Neural cell (in vitro differentiated cells): ENCODE results near the gene PIK3R6. TPM values are rescaled to one million over a fixed set of nuclear protein-coding genes. Genes with fewer than 3 reads are reported as not detected.

Source experiments
- H2AFZ ChIP-seq: fragments of 200-600, 300-800 bp; sonication (generic), shearing (Covaris generic); 2 replicates; pipeline ENCODE4 v1.6.0; 2014; ENCODE audit warnings: low read depth, mild to moderate bottlenecking, antibody characterized with exemption, low read length, moderate library complexity
- H3F3A ChIP-seq: fragments of 200-600 bp; shearing (Covaris generic); 2 replicates; pipeline ENCODE4 v1.6.1; 2016; ENCODE audit warnings: mild to moderate bottlenecking, moderate library complexity, mixed read lengths, antibody characterized with exemption, low read length; ENCODE audit not compliant: insufficient read depth, poor library complexity, severe bottlenecking
- H3K27ac ChIP-seq: fragments of 200-600, 300-800 bp; sonication (generic), shearing (Covaris generic); 2 replicates; pipeline ENCODE4 v1.5.1; 2014; ENCODE audit warnings: mild to moderate bottlenecking, low read length, moderate library complexity
- H3K27me3 ChIP-seq: fragments of 300-800, 200-600 bp; sonication (generic), shearing (Covaris generic); 2 replicates; pipeline ENCODE4 v1.6.0; 2014; ENCODE audit warnings: mild to moderate bottlenecking, low read depth, low read length, moderate library complexity; ENCODE audit not compliant: insufficient read depth
- H3K36me3 ChIP-seq: fragments of 300-800, 200-600 bp; sonication (generic), shearing (Covaris generic); 2 replicates; pipeline ENCODE4 v1.5.1; 2014; ENCODE audit warnings: mild to moderate bottlenecking, antibody characterized with exemption, low read length, moderate library complexity; ENCODE audit not compliant: insufficient read depth
- H3K4me2 ChIP-seq: fragments of 300-800, 200-600 bp; sonication (generic), shearing (Covaris generic); 2 replicates; pipeline ENCODE4 v1.6.0; 2014; ENCODE audit warnings: mild to moderate bottlenecking, low read length
- H3K4me3 ChIP-seq: fragments of 300-800, 200-600 bp; sonication (generic), shearing (Covaris generic); 2 replicates; pipeline ENCODE4 v1.5.1; 2014; ENCODE audit warnings: mild to moderate bottlenecking, low read length, moderate library complexity
- H3K79me2 ChIP-seq: fragments of 200-600 bp; shearing (Covaris generic); replicated peaks from 2 replicates; pipeline ENCODE4 v1.6.0; 2014; ENCODE audit warnings: mild to moderate bottlenecking, low read length, moderate library complexity; ENCODE audit not compliant: insufficient read depth
- H3K9ac ChIP-seq: fragments of 300-800, 200-600 bp; sonication (generic), shearing (Covaris generic); 2 replicates; pipeline ENCODE4 v1.6.1; 2016; ENCODE audit warnings: mild to moderate bottlenecking, low read length, mixed read lengths
- H3K9me2 ChIP-seq: fragments of 200-600 bp; shearing (Covaris generic); 2 replicates; pipeline ENCODE4 v1.6.1; 2016; ENCODE audit warnings: mild to moderate bottlenecking, low read length, mixed read lengths; ENCODE audit not compliant: insufficient read depth
- H3K9me3 ChIP-seq: fragments of 200-600, 300-800 bp; sonication (generic), shearing (Covaris generic); 2 replicates; pipeline ENCODE4 v1.6.1; 2016; ENCODE audit warnings: mild to moderate bottlenecking, mixed run types, low read length, moderate library complexity, mixed read lengths
- H4K20me1 ChIP-seq: fragments of 200-600 bp; shearing (Covaris generic); 2 replicates; pipeline ENCODE4 v1.6.1; 2016; ENCODE audit warnings: mild to moderate bottlenecking, mixed run types; ENCODE audit not compliant: insufficient read depth
- EP300 ChIP-seq: fragments of 450-650 bp; conservative IDR thresholded peaks from 2 replicates; pipeline ENCODE4 v1.6.1; 2014; ENCODE audit warnings: antibody characterized with exemption, mild to moderate bottlenecking, moderate library complexity; ENCODE audit not compliant: poor library complexity, severe bottlenecking
- EZH2 ChIP-seq: fragments of 200-600, 300-800 bp; shearing (Covaris generic), sonication (generic); IDR thresholded peaks from 2 replicates; pipeline ENCODE4 v1.6.1; 2014; ENCODE audit warnings: antibody characterized with exemption, low read length, borderline replicate concordance, mild to moderate bottlenecking; ENCODE audit not compliant: insufficient read depth, poor library complexity, severe bottlenecking
- MXI1 ChIP-seq: fragments of 450-650 bp; conservative IDR thresholded peaks from 2 replicates; pipeline ENCODE4 v1.6.1; 2014; ENCODE audit warnings: antibody characterized with exemption, mild to moderate bottlenecking; ENCODE audit not compliant: poor library complexity, severe bottlenecking
- POLR2AphosphoS5 ChIP-seq: IDR thresholded peaks from 2 replicates; pipeline ENCODE4 v1.6.1; 2012
- RAD21 ChIP-seq: fragments of 450-650 bp; conservative IDR thresholded peaks from 2 replicates; pipeline ENCODE4 v1.6.1; 2014; ENCODE audit warnings: antibody characterized with exemption, mild to moderate bottlenecking, moderate library complexity
- SMC3 ChIP-seq: fragments of 450-650 bp; conservative IDR thresholded peaks from 2 replicates; pipeline ENCODE4 v1.6.1; 2014; ENCODE audit warnings: antibody characterized with exemption, mild to moderate bottlenecking, moderate library complexity; ENCODE audit not compliant: poor library complexity
- TAF1 ChIP-seq: IDR thresholded peaks from 2 replicates; pipeline ENCODE4 v1.6.1; 2012; ENCODE audit warnings: low read depth
- polyA plus RNA-seq: library from polyadenylated mRNA; depleted of rRNA; stranded (reverse); fragments of >200 nt; gene quantifications from 2 replicates; pipeline ENCODE4 v1.2.3, GENCODE V29; 2014
- TF ChIP-seq, protein P1 (sequence below): IDR thresholded peaks from 2 replicates; pipeline ENCODE4 v1.6.1; 2012; ENCODE audit warnings: borderline replicate concordance
- TF ChIP-seq, protein P2 (sequence below): fragments of 450-650 bp; IDR thresholded peaks from 2 replicates; pipeline ENCODE4 v1.5.1; 2014; ENCODE audit warnings: antibody characterized with exemption, mild to moderate bottlenecking, moderate library complexity; ENCODE audit not compliant: poor library complexity, severe bottlenecking

The PIK3R6 gene
- polyA plus RNA-seq, 1 donor from 2014 or later, result not detected

DNA sequence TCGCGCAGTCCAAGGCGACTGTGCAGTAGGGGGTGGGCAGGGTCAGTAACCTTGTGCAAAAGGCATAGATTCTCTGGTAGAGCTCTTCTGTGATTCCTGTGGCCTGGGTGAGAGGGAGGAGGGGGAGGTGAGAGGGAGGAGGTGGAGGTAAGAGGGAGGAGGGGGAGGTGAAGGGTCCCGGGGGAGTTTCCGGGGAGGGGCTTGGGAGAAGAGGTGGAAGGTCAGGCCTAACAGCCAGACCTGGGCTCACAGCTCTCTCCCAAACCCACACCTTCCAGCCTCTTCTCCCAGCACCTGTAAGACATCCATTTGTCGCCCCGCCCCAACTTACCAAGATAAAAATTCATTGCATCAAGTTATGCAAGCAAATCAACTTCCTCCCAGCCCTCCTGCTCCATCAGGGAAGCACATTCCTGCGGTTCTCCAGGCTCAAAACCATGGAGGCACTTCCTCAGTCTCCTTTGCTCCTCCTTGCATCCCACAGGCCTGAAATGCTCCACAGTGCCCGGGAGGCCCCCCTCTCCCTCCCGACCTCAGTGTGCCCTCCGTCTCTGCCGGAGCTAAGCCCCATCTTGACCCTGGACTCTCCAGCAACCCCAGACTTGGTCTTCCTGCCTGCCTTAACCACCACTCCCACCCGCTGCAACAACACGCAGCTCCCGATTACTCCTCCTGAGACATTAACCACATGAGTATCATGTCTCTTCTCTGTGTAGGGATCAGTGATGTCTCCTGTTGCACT lies 30.5 kb downstream of the PIK3R6 start:
- Histone ChIP-seq H3K79me2 (no peaks in the 10 kb centered on the region), H3K4me3 (no peak overlapping the region), H3F3A (no peaks in the 10 kb centered on the region), H2AFZ (no peak overlapping the region), H3K9me3 (no peaks in the 10 kb centered on the region), H3K36me3 (no peaks in the 10 kb centered on the region), H3K9me2 (no peaks in the 10 kb centered on the region), H3K27me3 (no peaks in the 10 kb centered on the region), H4K20me1 (no peaks in the 10 kb centered on the region), H3K4me2 (no peak overlapping the region), H3K9ac (no peak overlapping the region), H3K27ac (no peak overlapping the region)
- TF ChIP-seq EZH2 (no peak), RAD21 (no peak), TAF1 (no peak), SMC3 (no peak), POLR2AphosphoS5 (no peak), EP300 (no peak)
- TF ChIP-seq, protein P1, sequence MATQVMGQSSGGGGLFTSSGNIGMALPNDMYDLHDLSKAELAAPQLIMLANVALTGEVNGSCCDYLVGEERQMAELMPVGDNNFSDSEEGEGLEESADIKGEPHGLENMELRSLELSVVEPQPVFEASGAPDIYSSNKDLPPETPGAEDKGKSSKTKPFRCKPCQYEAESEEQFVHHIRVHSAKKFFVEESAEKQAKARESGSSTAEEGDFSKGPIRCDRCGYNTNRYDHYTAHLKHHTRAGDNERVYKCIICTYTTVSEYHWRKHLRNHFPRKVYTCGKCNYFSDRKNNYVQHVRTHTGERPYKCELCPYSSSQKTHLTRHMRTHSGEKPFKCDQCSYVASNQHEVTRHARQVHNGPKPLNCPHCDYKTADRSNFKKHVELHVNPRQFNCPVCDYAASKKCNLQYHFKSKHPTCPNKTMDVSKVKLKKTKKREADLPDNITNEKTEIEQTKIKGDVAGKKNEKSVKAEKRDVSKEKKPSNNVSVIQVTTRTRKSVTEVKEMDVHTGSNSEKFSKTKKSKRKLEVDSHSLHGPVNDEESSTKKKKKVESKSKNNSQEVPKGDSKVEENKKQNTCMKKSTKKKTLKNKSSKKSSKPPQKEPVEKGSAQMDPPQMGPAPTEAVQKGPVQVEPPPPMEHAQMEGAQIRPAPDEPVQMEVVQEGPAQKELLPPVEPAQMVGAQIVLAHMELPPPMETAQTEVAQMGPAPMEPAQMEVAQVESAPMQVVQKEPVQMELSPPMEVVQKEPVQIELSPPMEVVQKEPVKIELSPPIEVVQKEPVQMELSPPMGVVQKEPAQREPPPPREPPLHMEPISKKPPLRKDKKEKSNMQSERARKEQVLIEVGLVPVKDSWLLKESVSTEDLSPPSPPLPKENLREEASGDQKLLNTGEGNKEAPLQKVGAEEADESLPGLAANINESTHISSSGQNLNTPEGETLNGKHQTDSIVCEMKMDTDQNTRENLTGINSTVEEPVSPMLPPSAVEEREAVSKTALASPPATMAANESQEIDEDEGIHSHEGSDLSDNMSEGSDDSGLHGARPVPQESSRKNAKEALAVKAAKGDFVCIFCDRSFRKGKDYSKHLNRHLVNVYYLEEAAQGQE, result no peak
- TF ChIP-seq, protein P2, sequence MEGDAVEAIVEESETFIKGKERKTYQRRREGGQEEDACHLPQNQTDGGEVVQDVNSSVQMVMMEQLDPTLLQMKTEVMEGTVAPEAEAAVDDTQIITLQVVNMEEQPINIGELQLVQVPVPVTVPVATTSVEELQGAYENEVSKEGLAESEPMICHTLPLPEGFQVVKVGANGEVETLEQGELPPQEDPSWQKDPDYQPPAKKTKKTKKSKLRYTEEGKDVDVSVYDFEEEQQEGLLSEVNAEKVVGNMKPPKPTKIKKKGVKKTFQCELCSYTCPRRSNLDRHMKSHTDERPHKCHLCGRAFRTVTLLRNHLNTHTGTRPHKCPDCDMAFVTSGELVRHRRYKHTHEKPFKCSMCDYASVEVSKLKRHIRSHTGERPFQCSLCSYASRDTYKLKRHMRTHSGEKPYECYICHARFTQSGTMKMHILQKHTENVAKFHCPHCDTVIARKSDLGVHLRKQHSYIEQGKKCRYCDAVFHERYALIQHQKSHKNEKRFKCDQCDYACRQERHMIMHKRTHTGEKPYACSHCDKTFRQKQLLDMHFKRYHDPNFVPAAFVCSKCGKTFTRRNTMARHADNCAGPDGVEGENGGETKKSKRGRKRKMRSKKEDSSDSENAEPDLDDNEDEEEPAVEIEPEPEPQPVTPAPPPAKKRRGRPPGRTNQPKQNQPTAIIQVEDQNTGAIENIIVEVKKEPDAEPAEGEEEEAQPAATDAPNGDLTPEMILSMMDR, result no peak

DNA sequence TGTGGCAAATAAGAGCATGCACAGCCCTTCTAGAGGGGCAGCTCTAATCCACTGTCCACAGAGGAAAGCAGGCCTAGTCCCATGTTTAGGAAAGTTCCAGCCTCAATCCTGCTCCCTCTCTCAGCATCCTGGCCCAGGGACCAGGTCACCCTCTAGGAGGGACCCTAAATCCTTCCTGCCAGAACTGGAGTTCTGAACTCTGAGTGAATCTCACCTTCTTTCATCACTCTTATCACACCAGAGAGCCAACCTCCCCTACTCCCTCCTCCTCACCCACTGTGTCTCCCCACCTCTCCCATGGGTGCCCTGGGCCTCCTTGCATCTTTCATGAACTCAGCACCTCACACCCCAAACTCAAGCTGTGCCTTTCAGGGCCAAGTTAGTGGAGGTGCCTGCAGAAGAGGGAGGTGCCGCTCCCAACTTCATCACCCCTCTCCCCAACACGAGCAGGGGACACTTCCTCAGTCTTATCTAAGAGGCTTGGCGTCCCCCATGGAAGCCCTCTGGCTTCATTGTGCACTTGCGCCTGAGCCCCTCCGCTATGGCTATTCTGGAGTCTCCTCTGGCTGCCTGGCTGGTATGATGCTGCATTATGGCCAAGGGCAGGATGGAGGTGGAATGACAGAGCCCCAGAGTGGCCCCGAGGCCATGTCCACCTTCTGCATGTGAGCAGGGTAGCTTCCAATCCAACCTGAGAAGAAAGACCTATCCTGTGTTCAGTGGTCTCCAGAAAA lies 31.7 kb downstream of the PIK3R6 start:
- Histone ChIP-seq H3K27me3 (no peaks in the 10 kb centered on the region), H3K4me3 (no peak overlapping the region), H3F3A (no peaks in the 10 kb centered on the region), H3K4me2 (no peak overlapping the region), H3K9ac (no peak overlapping the region), H3K36me3 (no peaks in the 10 kb centered on the region), H3K9me3 (no peaks in the 10 kb centered on the region), H3K9me2 (no peaks in the 10 kb centered on the region), H4K20me1 (no peaks in the 10 kb centered on the region), H3K27ac (no peak overlapping the region), H3K79me2 (no peaks in the 10 kb centered on the region), H2AFZ (no peak overlapping the region)
- TF ChIP-seq, protein P1, result no peak
- TF ChIP-seq SMC3 (no peak), MXI1 (no peak), TAF1 (no peak), EZH2 (no peak), POLR2AphosphoS5 (no peak)
